ENCODE results near the gene BRD2. TPM values are rescaled to one million over a fixed set of nuclear protein-coding genes. Genes with fewer than 3 reads are reported as not detected.

The BRD2 gene
- total RNA-seq, 1 experiment from 2014 or later = 252 TPM

- no peak overlapping the region for H3K27ac ChIP-seq (ENCODE audit: insufficient read length, low read depth, low read length)
- no peak overlapping the region for H3T11ph ChIP-seq (ENCODE audit: low read length)
- H2AK5ac ChIP-seq (ENCODE audit: insufficient read length, low read length) = no peak overlapping the region
- H2BK5ac ChIP-seq (ENCODE audit: insufficient read length, low read length) = no peak overlapping the region
- no peaks in the 10 kb centered on the region for H3K79me1 ChIP-seq (ENCODE audit: insufficient read depth, low read depth, low read length, poor library complexity, severe bottlenecking)
- no peaks in the 10 kb centered on the region for H3K4me1 ChIP-seq (ENCODE audit: insufficient read depth, low read length)
- no peak overlapping the region for H4K91ac ChIP-seq (ENCODE audit: insufficient read length, low read depth, low read length)
- no peak overlapping the region for H3K14ac ChIP-seq (ENCODE audit: insufficient read depth, low read length)
- no peak overlapping the region for H2BK15ac ChIP-seq (ENCODE audit: low read depth, low read length)
- H4K20me1 ChIP-seq (ENCODE audit: control insufficient read depth, insufficient read depth, insufficient read length) = no peaks in the 10 kb centered on the region
- no peak overlapping the region for H4K5ac ChIP-seq (ENCODE audit: insufficient read length, low read depth, low read length)
- no peak overlapping the region for H2AFZ ChIP-seq (ENCODE audit: low read length)
- H2BK120ac ChIP-seq (ENCODE audit: low read depth, low read length, poor library complexity, severe bottlenecking) = no peak overlapping the region
- no peak overlapping the region for H3K4me2 ChIP-seq (ENCODE audit: insufficient read depth, insufficient read length, low read length)
- no peak overlapping the region for H2BK20ac ChIP-seq (ENCODE audit: low read depth, low read length, poor library complexity, severe bottlenecking)
- no peak overlapping the region for H2BK12ac ChIP-seq (ENCODE audit: insufficient read length, low read depth, low read length)
- H3K18ac ChIP-seq (ENCODE audit: insufficient read length, low read depth, low read length) = no peak overlapping the region
- no peaks in the 10 kb centered on the region for H3K27me3 ChIP-seq (ENCODE audit: insufficient read depth, low read length)
- WGBS (ENCODE audit: extremely low coverage, insufficient read length, low lambda C conversion rate) = no CpG with 5 or more reads among the region's 2 CpGs
- H3K27ac Mint-ChIP-seq = no peak overlapping the region
- H3K79me2 ChIP-seq (ENCODE audit: insufficient read depth, low read length) = no peaks in the 10 kb centered on the region
- TF ChIP-seq CTCF (conservative IDR thresholded peaks at IDR 0.05) = no peak
- peaks cover 3% of the 10 kb centered on the region for H3K27me3 Mint-ChIP-seq (ENCODE audit: low read depth)
- H3K23ac ChIP-seq (ENCODE audit: insufficient read length, low read depth, low read length) = no peak overlapping the region
- no peaks in the 10 kb centered on the region for H3K9me3 ChIP-seq (ENCODE audit: control insufficient read depth, low read depth, low read length)
- H3K56ac ChIP-seq (ENCODE audit: insufficient read length, low read depth, low read length) = no peak overlapping the region
- DNase-seq = no peak
- H3K4me3 Mint-ChIP-seq = no peak overlapping the region
- no peak overlapping the region for H3K4ac ChIP-seq (ENCODE audit: low read depth, low read length)
- H3K4me1 Mint-ChIP-seq = no peaks in the 10 kb centered on the region
- no peaks in the 10 kb centered on the region for H3K9me3 Mint-ChIP-seq
- no peaks in the 10 kb centered on the region for H3K36me3 Mint-ChIP-seq (ENCODE audit: insufficient read depth in 1 of 3, low read depth in 3 of 3)
- no peak overlapping the region for H4K8ac ChIP-seq (replicated peaks; ENCODE audit: insufficient read length, low read depth, low read length)
- no peak overlapping the region for H3K9ac ChIP-seq (ENCODE audit: extremely low read depth, insufficient read length, low read length)
- no peaks in the 10 kb centered on the region for H3K23me2 ChIP-seq (ENCODE audit: insufficient read length, low read depth, low read length, poor library complexity, severe bottlenecking)
These were observed 47.7 kb upstream of the BRD2 start for GRCh38 chr6:32920715-32921114.
